HepG2 (cell line): ENCODE results near the gene CNNM2. TPM values are rescaled to one million over a fixed set of nuclear protein-coding genes. Genes with fewer than 3 reads are reported as not detected.

Source experiments
- CC2D1A ChIP-seq: sonication (generic); formaldehyde crosslinking; IDR thresholded peaks from 2 replicates; pipeline ENCODE4 v1.8.1; 2023; ENCODE audit warnings: mild to moderate bottlenecking, missing genetic modification reagents
- DNMT1 ChIP-seq: sonication (generic); formaldehyde crosslinking; IDR thresholded peaks from 2 replicates; pipeline ENCODE4 v1.5.1; 2020; ENCODE audit warnings: mild to moderate bottlenecking, missing genetic modification reagents
- GTF3A ChIP-seq: sonication (generic); formaldehyde crosslinking; conservative IDR thresholded peaks from 2 replicates; pipeline ENCODE4 v1.4.0; 2020; ENCODE audit warnings: mild to moderate bottlenecking, missing genetic modification reagents
- HDAC2 ChIP-seq: sonication (generic); formaldehyde crosslinking; IDR thresholded peaks from 2 replicates; pipeline ENCODE4 v1.4.0; 2020; ENCODE audit warnings: missing genetic modification reagents
- RCOR2 ChIP-seq: IDR thresholded peaks from 2 replicates; pipeline ENCODE4 v1.6.1; 2016; ENCODE audit warnings: missing biosample characterization, missing genetic modification reagents
- SAP130 ChIP-seq: IDR thresholded peaks from 2 replicates; pipeline ENCODE4 v1.6.1; 2016; ENCODE audit warnings: low read depth
- SIX4 ChIP-seq: sonication (generic); formaldehyde crosslinking; IDR thresholded peaks from 2 replicates; pipeline ENCODE4 v1.4.0; 2020; ENCODE audit warnings: missing genetic modification reagents
- ZEB1 ChIP-seq: IDR thresholded peaks from 2 replicates; pipeline ENCODE4 v1.6.1; 2012; ENCODE audit warnings: mild to moderate bottlenecking, low read depth, inconsistent platforms; ENCODE audit not compliant: insufficient replicate concordance
- ZNF121 ChIP-seq: sonication (generic); formaldehyde crosslinking; IDR thresholded peaks from 2 replicates; pipeline ENCODE4 v1.5.0; 2020; ENCODE audit warnings: mild to moderate bottlenecking, missing genetic modification reagents
- ZNF260 ChIP-seq: sonication (generic); formaldehyde crosslinking; IDR thresholded peaks from 2 replicates; pipeline ENCODE4 v1.4.0; 2020; ENCODE audit warnings: missing genetic modification reagents, low read depth, mild to moderate bottlenecking, borderline replicate concordance
- ZNF329 ChIP-seq: sonication (generic); formaldehyde crosslinking; IDR thresholded peaks from 2 replicates; pipeline ENCODE4 v1.9.0; 2021; ENCODE audit warnings: low read depth, mild to moderate bottlenecking, missing genetic modification reagents
- ZNF431 ChIP-seq: sonication (generic); formaldehyde crosslinking; IDR thresholded peaks from 2 replicates; pipeline ENCODE4 v1.9.0; 2022; ENCODE audit warnings: missing genetic modification reagents, low read depth, mild to moderate bottlenecking, borderline replicate concordance
- ZNF766 ChIP-seq: sonication (generic); formaldehyde crosslinking; IDR thresholded peaks from 2 replicates; pipeline ENCODE4 v1.5.0; 2020; ENCODE audit warnings: missing genetic modification reagents, borderline replicate concordance
- ZNF773 ChIP-seq: sonication (generic); formaldehyde crosslinking; IDR thresholded peaks from 2 replicates; pipeline ENCODE4 v1.4.0; 2020; ENCODE audit warnings: missing genetic modification reagents, borderline replicate concordance
- ZNF777 ChIP-seq: sonication (generic); formaldehyde crosslinking; IDR thresholded peaks from 2 replicates; pipeline ENCODE4 v1.4.0; 2020; ENCODE audit warnings: missing genetic modification reagents
- polyA plus RNA-seq, 8 experiments: library from polyadenylated mRNA; depleted of rRNA in 3 of 8; stranded (reverse) in 7 of 8; unstranded in 1 of 8; fragments of >200 nt; fragmentation: Illumina TruSeq in 4 of 8; extraction: Trizol in 4 of 8; gene quantifications; 2 replicates each; pipeline versions ENCODE4 v1.2.1 to v1.2.3, GENCODE V29; 2011 to 2016; ENCODE audit warnings: low read depth in 4 of 8, missing spikeins in 1 of 8, mixed read lengths in 1 of 8; ENCODE audit not compliant: insufficient read depth in 1 of 8
- total RNA-seq, 5 experiments: library from RNA; depleted of rRNA; stranded (reverse); fragments of >200 nt; fragmentation: Illumina TruSeq; extraction: Trizol; gene quantifications; 2 replicates each; pipeline ENCODE4 v1.2.3, GENCODE V29; 2016; ENCODE audit warnings: low read depth in 1 of 5
- TF ChIP-seq, protein P1 (sequence below): sonication (generic); formaldehyde crosslinking; IDR thresholded peaks from 2 replicates; pipeline ENCODE4 v1.4.0; 2020; ENCODE audit warnings: missing genetic modification reagents, borderline replicate concordance
- TF ChIP-seq, protein P2 (sequence below): sonication (generic); formaldehyde crosslinking; IDR thresholded peaks from 2 replicates; pipeline ENCODE4 v1.4.0; 2020; ENCODE audit warnings: mild to moderate bottlenecking, missing genetic modification reagents
- TF ChIP-seq, protein P3 (sequence below): sonication (generic); formaldehyde crosslinking; IDR thresholded peaks from 2 replicates; pipeline ENCODE4 v1.9.0; 2021; ENCODE audit warnings: mild to moderate bottlenecking, missing genetic modification reagents
- TF ChIP-seq, protein P4 (sequence below): IDR thresholded peaks from 2 replicates; pipeline ENCODE4 v1.6.1; 2016; ENCODE audit warnings: low read depth, control low read depth

CNNM2 gene
- total and polyA plus RNA-seq, 2 of the 13 experiments (the other 11 are each of a cell fraction or from before 2014, with no cell fraction given) = 7.1 to 9.0 TPM

DNA sequence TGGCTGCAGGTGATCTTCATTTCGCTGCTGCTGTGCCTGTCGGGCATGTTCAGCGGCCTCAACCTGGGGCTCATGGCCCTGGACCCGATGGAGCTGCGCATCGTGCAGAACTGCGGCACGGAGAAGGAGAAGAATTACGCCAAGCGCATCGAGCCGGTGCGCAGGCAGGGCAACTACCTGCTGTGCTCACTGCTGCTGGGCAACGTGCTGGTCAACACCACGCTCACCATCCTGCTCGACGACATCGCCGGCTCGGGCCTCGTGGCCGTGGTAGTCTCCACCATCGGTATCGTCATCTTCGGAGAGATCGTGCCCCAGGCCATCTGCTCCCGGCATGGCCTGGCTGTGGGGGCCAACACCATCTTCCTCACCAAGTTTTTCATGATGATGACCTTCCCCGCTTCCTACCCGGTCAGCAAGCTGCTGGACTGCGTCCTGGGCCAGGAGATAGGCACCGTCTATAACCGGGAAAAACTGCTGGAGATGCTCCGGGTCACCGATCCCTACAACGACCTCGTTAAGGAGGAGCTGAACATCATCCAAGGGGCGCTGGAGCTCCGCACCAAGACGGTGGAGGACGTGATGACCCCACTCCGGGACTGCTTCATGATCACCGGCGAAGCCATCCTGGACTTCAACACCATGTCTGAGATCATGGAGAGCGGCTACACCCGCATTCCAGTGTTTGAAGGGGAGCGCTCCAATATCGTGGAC is 1.3 kb downstream of the CNNM2 start (continued):
- TF ChIP-seq, protein P1, sequence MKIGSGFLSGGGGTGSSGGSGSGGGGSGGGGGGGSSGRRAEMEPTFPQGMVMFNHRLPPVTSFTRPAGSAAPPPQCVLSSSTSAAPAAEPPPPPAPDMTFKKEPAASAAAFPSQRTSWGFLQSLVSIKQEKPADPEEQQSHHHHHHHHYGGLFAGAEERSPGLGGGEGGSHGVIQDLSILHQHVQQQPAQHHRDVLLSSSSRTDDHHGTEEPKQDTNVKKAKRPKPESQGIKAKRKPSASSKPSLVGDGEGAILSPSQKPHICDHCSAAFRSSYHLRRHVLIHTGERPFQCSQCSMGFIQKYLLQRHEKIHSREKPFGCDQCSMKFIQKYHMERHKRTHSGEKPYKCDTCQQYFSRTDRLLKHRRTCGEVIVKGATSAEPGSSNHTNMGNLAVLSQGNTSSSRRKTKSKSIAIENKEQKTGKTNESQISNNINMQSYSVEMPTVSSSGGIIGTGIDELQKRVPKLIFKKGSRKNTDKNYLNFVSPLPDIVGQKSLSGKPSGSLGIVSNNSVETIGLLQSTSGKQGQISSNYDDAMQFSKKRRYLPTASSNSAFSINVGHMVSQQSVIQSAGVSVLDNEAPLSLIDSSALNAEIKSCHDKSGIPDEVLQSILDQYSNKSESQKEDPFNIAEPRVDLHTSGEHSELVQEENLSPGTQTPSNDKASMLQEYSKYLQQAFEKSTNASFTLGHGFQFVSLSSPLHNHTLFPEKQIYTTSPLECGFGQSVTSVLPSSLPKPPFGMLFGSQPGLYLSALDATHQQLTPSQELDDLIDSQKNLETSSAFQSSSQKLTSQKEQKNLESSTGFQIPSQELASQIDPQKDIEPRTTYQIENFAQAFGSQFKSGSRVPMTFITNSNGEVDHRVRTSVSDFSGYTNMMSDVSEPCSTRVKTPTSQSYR (CRISPR knock-in tag) = no peak
- TF ChIP-seq ZEB1 = no peak
- TF ChIP-seq, protein P2, sequence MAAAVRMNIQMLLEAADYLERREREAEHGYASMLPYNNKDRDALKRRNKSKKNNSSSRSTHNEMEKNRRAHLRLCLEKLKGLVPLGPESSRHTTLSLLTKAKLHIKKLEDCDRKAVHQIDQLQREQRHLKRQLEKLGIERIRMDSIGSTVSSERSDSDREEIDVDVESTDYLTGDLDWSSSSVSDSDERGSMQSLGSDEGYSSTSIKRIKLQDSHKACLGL (CRISPR knock-in tag) = peak; percentile 88
- peak; percentile 96 for TF ChIP-seq ZNF777 (CRISPR knock-in tag)
- no peak for TF ChIP-seq ZNF260 (CRISPR knock-in tag)
- TF ChIP-seq SAP130 = no peak; the same call in none of the 2 replicates
- no peak for TF ChIP-seq ZNF121
- 0 out of 2 replicates have a peak, but pooled peaks have one; percentile 26 for TF ChIP-seq ZNF431
- TF ChIP-seq ZNF766 (CRISPR knock-in tag) = 0 out of 2 replicates have a peak, but pooled peaks have one; percentile 46
- TF ChIP-seq, protein P3, sequence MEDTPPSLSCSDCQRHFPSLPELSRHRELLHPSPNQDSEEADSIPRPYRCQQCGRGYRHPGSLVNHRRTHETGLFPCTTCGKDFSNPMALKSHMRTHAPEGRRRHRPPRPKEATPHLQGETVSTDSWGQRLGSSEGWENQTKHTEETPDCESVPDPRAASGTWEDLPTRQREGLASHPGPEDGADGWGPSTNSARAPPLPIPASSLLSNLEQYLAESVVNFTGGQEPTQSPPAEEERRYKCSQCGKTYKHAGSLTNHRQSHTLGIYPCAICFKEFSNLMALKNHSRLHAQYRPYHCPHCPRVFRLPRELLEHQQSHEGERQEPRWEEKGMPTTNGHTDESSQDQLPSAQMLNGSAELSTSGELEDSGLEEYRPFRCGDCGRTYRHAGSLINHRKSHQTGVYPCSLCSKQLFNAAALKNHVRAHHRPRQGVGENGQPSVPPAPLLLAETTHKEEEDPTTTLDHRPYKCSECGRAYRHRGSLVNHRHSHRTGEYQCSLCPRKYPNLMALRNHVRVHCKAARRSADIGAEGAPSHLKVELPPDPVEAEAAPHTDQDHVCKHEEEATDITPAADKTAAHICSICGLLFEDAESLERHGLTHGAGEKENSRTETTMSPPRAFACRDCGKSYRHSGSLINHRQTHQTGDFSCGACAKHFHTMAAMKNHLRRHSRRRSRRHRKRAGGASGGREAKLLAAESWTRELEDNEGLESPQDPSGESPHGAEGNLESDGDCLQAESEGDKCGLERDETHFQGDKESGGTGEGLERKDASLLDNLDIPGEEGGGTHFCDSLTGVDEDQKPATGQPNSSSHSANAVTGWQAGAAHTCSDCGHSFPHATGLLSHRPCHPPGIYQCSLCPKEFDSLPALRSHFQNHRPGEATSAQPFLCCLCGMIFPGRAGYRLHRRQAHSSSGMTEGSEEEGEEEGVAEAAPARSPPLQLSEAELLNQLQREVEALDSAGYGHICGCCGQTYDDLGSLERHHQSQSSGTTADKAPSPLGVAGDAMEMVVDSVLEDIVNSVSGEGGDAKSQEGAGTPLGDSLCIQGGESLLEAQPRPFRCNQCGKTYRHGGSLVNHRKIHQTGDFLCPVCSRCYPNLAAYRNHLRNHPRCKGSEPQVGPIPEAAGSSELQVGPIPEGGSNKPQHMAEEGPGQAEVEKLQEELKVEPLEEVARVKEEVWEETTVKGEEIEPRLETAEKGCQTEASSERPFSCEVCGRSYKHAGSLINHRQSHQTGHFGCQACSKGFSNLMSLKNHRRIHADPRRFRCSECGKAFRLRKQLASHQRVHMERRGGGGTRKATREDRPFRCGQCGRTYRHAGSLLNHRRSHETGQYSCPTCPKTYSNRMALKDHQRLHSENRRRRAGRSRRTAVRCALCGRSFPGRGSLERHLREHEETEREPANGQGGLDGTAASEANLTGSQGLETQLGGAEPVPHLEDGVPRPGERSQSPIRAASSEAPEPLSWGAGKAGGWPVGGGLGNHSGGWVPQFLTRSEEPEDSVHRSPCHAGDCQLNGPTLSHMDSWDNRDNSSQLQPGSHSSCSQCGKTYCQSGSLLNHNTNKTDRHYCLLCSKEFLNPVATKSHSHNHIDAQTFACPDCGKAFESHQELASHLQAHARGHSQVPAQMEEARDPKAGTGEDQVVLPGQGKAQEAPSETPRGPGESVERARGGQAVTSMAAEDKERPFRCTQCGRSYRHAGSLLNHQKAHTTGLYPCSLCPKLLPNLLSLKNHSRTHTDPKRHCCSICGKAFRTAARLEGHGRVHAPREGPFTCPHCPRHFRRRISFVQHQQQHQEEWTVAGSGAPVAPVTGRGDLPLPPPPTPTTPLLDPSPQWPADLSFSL (CRISPR knock-in tag) = no peak
- TF ChIP-seq CC2D1A (CRISPR knock-in tag) = no peak
- no peak for TF ChIP-seq GTF3A (CRISPR knock-in tag)
- no peak for TF ChIP-seq RCOR2 (CRISPR knock-in tag)
- 0 out of 2 replicates have a peak, but pooled peaks have one; percentile 54 for TF ChIP-seq ZNF329 (CRISPR knock-in tag)
- no peak; the same call in 1 of the 2 replicates for TF ChIP-seq DNMT1 (CRISPR knock-in tag)
- TF ChIP-seq ZNF773 (CRISPR knock-in tag) = peak; percentile 75; the same call in 1 of the 2 replicates
- TF ChIP-seq SIX4 (CRISPR knock-in tag) = no peak
- TF ChIP-seq, protein P4, sequence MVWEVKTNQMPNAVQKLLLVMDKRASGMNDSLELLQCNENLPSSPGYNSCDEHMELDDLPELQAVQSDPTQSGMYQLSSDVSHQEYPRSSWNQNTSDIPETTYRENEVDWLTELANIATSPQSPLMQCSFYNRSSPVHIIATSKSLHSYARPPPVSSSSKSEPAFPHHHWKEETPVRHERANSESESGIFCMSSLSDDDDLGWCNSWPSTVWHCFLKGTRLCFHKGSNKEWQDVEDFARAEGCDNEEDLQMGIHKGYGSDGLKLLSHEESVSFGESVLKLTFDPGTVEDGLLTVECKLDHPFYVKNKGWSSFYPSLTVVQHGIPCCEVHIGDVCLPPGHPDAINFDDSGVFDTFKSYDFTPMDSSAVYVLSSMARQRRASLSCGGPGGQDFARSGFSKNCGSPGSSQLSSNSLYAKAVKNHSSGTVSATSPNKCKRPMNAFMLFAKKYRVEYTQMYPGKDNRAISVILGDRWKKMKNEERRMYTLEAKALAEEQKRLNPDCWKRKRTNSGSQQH (CRISPR knock-in tag) = no peak
- TF ChIP-seq HDAC2 (CRISPR knock-in tag) = peak; percentile 37; the same call in 1 of the 2 replicates
